ENCODE measurements around the gene DPM3. TPM values are rescaled to one million over a fixed set of nuclear protein-coding genes. Genes with fewer than 3 reads are reported as not detected.
A peak's percentile ranks its signal among the peaks of the same experiment; 100 is the strongest.

DPM3 gene
- total and polyA plus RNA-seq, 9 of the 15 experiments (the other 6 are each of a cell fraction or from before 2014, with no cell fraction given) = 3.7 to 120 (median 36.4) TPM

DNA sequence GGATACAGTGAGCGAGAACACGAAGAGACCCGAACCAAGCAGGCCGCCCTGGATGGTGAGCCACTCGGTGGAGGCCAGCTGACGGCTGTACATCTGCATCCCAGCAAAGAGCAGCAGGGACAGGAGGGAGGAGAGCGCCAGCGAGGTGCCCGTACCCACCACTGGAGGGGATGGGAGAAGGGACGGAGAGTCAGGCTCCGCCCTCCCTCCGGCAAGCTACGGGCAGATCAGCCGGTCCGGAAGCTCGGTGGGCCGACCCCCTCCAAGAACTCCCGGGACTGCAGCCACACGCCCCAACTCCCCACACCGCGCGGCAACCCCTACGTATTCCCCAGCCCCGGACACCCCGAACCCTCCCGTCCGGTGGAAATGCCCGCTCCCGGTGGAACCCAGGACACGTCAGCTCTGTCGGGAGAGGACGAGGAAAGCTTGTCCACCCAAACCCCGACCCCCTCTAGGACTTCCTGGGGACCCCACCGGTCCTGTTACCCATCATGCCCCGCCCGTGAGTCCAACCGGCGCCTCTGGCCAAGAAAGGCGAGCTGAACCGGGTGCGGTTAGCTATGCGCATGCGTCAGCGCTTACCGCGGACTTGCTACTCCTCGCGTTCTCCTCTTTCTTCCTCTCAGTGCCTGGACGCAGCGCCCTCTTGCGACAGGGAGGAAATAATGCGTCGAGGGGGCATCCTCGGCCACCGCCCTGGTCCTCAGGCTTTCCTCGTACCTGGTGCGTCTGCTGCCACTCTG lies 32.6 kb upstream of the DPM3 start, which contains the start of gene KRTCAP2 (continued):
- TF ChIP-seq, protein P1, sequence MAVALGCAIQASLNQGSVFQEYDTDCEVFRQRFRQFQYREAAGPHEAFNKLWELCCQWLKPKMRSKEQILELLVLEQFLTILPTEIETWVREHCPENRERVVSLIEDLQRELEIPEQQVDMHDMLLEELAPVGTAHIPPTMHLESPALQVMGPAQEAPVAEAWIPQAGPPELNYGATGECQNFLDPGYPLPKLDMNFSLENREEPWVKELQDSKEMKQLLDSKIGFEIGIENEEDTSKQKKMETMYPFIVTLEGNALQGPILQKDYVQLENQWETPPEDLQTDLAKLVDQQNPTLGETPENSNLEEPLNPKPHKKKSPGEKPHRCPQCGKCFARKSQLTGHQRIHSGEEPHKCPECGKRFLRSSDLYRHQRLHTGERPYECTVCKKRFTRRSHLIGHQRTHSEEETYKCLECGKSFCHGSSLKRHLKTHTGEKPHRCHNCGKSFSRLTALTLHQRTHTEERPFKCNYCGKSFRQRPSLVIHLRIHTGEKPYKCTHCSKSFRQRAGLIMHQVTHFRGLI (CRISPR knock-in tag; IDR thresholded peaks at IDR 0.05) = no peak
- TF ChIP-seq, protein P2, sequence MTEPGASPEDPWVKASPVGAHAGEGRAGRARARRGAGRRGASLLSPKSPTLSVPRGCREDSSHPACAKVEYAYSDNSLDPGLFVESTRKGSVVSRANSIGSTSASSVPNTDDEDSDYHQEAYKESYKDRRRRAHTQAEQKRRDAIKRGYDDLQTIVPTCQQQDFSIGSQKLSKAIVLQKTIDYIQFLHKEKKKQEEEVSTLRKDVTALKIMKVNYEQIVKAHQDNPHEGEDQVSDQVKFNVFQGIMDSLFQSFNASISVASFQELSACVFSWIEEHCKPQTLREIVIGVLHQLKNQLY (CRISPR knock-in tag; conservative IDR thresholded peaks at IDR 0.05) = no peak
- TF ChIP-seq ZNF707 (CRISPR knock-in tag; conservative IDR thresholded peaks at IDR 0.05) (no peak), ESRRA (IDR thresholded peaks at IDR 0.05; ENCODE audit: borderline replicate concordance, low read depth) (peak; percentile 66; the same call in 1 of the 2 replicates), HMG20B (CRISPR knock-in tag; IDR thresholded peaks at IDR 0.05) (no peak), JUNB (CRISPR knock-in tag; conservative IDR thresholded peaks at IDR 0.05) (no peak), FUS (optimal IDR thresholded peaks at IDR 0.05; ENCODE audit: low read depth, low read length) (no peak), TCF7L2 (IDR thresholded peaks at IDR 0.05; ENCODE audit: low read depth, low read length) (no peak), ARID2 (IDR thresholded peaks at IDR 0.05) (no peak), NEUROD1 (IDR thresholded peaks at IDR 0.05; ENCODE audit: borderline replicate concordance, low read depth, low read length, partially characterized antibody) (no peak), CBX8 (IDR thresholded peaks at IDR 0.05; ENCODE audit: borderline replicate concordance, extremely low read depth, low read depth, low read length, poor library complexity, severe bottlenecking) (no peak), SIX5 (IDR thresholded peaks at IDR 0.05; ENCODE audit: borderline replicate concordance in 1 of 2, insufficient read depth in 1 of 2, low read depth in 1 of 2, low read length in 2 of 2) (peak in 1 of 2 experiments; percentile 17; a peak in 1 of 4 replicates), HDGF (IDR thresholded peaks at IDR 0.05) (no peak), ETV1 (tag; conservative IDR thresholded peaks at IDR 0.05; ENCODE audit: low read depth) (peak; percentile 43; the same call in 1 of the 2 replicates)
- TF ChIP-seq, protein P3, sequence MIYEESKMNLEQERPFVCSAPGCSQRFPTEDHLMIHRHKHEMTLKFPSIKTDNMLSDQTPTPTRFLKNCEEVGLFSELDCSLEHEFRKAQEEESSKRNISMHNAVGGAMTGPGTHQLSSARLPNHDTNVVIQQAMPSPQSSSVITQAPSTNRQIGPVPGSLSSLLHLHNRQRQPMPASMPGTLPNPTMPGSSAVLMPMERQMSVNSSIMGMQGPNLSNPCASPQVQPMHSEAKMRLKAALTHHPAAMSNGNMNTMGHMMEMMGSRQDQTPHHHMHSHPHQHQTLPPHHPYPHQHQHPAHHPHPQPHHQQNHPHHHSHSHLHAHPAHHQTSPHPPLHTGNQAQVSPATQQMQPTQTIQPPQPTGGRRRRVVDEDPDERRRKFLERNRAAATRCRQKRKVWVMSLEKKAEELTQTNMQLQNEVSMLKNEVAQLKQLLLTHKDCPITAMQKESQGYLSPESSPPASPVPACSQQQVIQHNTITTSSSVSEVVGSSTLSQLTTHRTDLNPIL (CRISPR knock-in tag; IDR thresholded peaks at IDR 0.05) = no peak
- TF ChIP-seq, protein P4, sequence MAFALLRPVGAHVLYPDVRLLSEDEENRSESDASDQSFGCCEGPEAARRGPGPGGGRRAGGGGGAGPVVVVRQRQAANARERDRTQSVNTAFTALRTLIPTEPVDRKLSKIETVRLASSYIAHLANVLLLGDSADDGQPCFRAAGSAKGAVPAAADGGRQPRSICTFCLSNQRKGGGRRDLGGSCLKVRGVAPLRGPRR (CRISPR knock-in tag; IDR thresholded peaks at IDR 0.05) = no peak
- TF ChIP-seq, protein P5, sequence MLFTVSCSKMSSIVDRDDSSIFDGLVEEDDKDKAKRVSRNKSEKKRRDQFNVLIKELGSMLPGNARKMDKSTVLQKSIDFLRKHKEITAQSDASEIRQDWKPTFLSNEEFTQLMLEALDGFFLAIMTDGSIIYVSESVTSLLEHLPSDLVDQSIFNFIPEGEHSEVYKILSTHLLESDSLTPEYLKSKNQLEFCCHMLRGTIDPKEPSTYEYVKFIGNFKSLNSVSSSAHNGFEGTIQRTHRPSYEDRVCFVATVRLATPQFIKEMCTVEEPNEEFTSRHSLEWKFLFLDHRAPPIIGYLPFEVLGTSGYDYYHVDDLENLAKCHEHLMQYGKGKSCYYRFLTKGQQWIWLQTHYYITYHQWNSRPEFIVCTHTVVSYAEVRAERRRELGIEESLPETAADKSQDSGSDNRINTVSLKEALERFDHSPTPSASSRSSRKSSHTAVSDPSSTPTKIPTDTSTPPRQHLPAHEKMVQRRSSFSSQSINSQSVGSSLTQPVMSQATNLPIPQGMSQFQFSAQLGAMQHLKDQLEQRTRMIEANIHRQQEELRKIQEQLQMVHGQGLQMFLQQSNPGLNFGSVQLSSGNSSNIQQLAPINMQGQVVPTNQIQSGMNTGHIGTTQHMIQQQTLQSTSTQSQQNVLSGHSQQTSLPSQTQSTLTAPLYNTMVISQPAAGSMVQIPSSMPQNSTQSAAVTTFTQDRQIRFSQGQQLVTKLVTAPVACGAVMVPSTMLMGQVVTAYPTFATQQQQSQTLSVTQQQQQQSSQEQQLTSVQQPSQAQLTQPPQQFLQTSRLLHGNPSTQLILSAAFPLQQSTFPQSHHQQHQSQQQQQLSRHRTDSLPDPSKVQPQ (CRISPR knock-in tag; IDR thresholded peaks at IDR 0.05; ENCODE audit: borderline replicate concordance) = no peak

Data from K562 (cell line).